ENCODE results near the gene ADAMTS16.

DNA sequence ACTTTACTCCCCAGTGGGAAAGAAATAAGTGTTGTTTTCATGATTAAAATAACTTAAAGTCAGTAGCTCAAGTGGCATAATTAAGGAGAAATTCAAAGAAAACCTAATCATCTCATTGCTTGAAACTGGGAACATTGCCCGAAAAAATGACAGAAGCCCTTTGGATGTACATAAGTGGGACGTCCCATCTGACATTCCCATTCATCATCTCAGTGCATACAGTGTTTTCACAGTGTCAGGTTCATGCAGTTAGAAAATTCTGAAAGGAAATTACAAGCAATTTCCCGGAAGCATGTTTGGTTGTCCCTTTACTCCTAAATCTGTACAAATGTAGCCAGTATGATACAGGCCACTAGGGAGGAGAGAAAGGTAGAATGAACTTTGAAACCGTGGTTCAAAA is 95.6 kb downstream of the ADAMTS16 start:
- TF ChIP-seq POLR2A (IDR thresholded peaks at IDR 0.05; ENCODE audit: low read depth, low read length) (no peak), POLR2AphosphoS5 (IDR thresholded peaks at IDR 0.05; ENCODE audit: low read depth, low read length) (no peak), SPI1 (IDR thresholded peaks at IDR 0.05; ENCODE audit: low read depth, low read length) (no peak)
